HG03571 (cell line): ENCODE results near the gene IQUB.
"Not testable (repeated sequence)": the region's sequence is repeated elsewhere in the genome, so short reads cannot be mapped to it uniquely, and the experiment has no call there.

Experiments
- ATAC-seq: cut with Tn5 transposase; IDR thresholded peaks from one replicate; pipeline ENCODE4 v1.9.1; 2021; ENCODE audit not compliant: unreplicated experiment

The IQUB gene

GRCh38 chr7:123424463-123424862, 109.9 kb downstream of the IQUB start:
- ATAC-seq: no peak

DNA sequence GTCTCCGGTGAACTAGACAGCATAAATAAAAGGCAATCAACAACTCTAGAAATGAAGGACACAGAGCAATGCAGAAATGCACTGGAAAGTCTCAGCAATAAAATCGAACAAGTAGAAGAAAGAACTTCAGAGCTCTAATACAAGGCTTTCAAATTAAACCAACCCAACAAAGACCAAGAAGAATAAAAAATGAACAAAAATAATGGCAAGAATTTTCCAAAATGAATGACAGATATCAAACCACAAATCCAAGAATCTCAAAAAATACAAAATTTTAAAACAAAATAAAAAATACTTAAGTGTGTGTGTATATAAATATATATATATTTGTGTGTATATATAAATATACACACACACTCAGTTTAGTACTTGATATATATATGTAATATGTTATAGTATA, 110.8 kb downstream of the IQUB start:
- ATAC-seq: no peak

- ATAC-seq: no peak
Observed at GRCh38 chr7:123417580-123417979, 116.8 kb downstream of the IQUB start.

DNA sequence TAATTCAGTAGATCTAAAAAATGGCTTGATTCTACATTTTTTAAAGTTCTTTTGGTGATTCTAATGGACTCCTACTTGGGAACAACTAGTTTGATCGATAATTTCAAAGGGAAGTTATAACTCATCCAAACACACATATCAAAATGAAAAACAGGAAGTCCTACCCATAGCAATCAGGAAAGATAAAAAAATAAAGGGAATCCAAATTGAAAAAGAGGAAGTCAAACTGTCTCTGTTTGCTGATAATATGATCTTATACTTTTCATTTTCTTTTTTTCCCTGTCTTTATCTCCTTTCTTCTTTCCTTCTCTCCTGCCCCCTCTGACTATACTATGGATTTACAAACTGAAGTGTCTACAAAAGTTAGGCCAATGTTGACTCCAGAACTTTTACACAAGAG, 118.8 kb downstream of the IQUB start:
- ATAC-seq: no peak

DNA sequence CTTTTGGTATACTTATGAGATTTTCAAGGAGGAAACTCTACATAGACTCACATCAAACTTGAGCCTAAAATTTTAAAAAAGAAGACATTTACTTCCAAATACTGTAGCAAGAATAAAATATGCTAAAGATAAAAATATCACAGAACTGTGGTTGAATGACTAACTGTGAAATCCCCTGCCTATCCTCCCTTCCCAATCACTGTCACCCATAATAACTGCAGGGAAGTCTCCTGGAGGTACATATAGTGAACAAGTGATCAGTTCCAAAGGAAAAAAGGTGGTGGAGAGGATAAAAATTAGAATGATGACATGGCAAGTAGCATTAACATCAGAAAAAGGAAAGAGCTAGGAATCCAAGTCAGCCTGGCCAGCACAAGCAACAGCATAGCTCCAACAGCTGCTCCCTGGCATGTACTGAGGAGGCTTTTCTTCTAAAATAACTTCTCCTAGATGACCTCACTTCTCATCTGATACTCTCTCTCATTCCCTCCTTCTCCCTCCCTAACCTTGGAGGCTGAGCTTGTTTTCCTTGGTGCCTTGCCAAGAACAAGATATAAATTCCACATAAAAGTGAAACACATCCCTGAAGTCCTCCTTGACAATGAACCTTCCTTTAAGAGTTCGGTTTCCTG, 124.0 kb downstream of the IQUB start:
- no peak for ATAC-seq

DNA sequence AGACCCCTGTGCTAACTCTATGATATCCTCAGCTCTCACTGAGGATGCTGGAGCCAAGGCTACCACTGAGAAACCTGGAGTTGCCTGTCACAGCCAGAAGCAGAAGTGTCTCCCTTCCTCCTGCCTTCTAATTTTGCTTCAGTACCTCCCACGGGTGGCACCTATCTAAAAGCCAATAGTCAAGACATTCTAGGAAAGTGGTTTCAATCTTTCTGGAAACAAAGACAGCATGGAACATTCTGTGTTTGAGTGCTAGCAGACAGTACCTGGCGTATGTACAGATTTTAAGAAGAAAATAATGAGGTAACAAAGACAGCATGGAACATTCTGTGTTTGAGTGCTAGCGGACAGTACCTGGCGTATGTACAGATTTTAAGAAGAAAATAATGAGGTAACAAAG, 126.4 kb downstream of the IQUB start:
- not testable (repeated sequence) for ATAC-seq
